ENCODE data around the gene ZNF248.
"Not testable (repeated sequence)": the region's sequence is repeated elsewhere in the genome, so short reads cannot be mapped to it uniquely, and the experiment has no call there.

ZNF248 gene

GRCh38 chr10:37857287-37858211 is at the start of gene ZNF248:
Gene ZNF248 (minus strand): TSS chr10:37857610. CDS start chr10:37856310, 1,300 bp downstream.
- in situ Hi-C loops (cut with MboI; ENCODE audit: low sequenced_read_pairs), result no loop called here

GRCh38 chr10:37906382-37906781 is 49.0 kb upstream of the ZNF248 start:
- in situ Hi-C loops (cut with MboI; ENCODE audit: low sequenced_read_pairs), result no loop called here

DNA sequence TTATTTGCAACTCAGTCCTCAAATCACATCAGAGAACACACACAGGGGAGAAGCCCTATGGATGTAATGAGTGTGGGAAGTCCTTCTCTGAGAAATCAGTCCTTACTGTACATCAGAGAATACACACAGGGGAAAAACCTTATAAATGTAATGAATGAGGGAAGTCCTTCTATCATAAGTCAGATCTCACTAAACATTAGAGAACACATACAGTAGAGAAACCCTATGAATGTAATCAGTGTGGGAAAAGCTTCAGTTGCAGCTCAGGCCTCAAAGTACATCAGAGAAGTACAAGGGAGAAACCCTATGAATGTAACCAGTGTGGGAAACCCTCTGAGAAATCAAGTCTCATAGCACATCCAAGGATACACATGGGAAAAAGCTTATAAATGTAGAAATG is 39.0 kb upstream of the ZNF248 start:
- in situ Hi-C loops (cut with MboI; ENCODE audit: low sequenced_read_pairs), result no loop called here

- in situ Hi-C loops (cut with MboI; ENCODE audit: low sequenced_read_pairs), result no loop called here
Measured at GRCh38 chr10:37895674-37896073, 38.3 kb upstream of the ZNF248 start.

- in situ Hi-C loops (cut with MboI; ENCODE audit: low sequenced_read_pairs), result no loop called here
Measured at GRCh38 chr10:37885850-37886249, 28.4 kb upstream of the ZNF248 start.

DNA sequence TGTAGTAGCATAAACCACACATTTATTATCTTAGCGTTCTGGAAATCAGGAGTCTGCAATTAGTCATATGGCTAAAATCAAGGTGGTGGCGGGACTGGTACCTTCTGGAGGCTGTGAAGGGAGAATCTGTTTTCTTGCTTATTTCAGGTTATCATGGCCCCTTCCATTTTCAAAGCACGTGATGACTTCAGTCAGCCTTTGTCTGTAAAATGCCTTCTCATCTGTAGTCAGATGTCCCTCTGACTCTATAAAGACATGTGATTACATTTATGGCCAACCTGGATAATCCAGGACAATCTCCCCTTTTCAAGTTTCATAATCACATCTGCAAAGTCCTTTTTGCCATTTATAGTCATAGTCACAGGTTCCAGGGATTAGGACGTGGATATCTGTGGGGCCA is 15.5 kb upstream of the ZNF248 start:
- in situ Hi-C loops (cut with MboI; ENCODE audit: low sequenced_read_pairs), result no loop called here

DNA sequence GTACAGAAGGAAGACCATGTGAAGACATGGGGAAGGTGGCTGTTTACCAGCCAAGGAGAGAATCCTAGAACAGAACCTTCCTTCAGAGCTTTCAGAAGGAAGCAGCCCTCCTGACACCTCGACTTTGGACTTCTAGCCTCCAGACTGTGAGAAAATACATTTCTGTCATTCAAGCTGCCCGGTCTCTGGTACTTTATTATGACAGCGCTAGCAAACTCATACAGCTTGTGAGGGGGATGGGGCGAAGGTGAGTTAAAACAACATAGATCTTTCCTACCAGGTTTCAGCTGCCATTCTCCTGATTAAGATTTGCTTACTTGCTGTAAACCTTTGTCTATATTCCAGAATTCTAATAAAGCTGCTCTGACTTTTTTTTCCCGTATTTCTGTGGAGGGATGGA is 14.9 kb upstream of the ZNF248 start:
- in situ Hi-C loops (cut with MboI; ENCODE audit: low sequenced_read_pairs), result no loop called here

- in situ Hi-C loops (cut with MboI; ENCODE audit: low sequenced_read_pairs), result no loop called here
Measured at GRCh38 chr10:37871568-37872251, 14.3 kb upstream of the ZNF248 start.

- in situ Hi-C loops (cut with MboI; ENCODE audit: low sequenced_read_pairs), result no loop called here
Measured at GRCh38 chr10:37871143-37871542, 13.7 kb upstream of the ZNF248 start.

GRCh38 chr10:37868796-37869195 is 11.4 kb upstream of the ZNF248 start:
- in situ Hi-C loops (cut with MboI; ENCODE audit: low sequenced_read_pairs), result no loop called here

- in situ Hi-C loops (cut with MboI; ENCODE audit: low sequenced_read_pairs), result no loop called here
Measured at GRCh38 chr10:37865957-37866803, 8.8 kb upstream of the ZNF248 start.

- in situ Hi-C loops (cut with MboI; ENCODE audit: low sequenced_read_pairs), result no loop called here
Measured at GRCh38 chr10:37865264-37865663, 7.9 kb upstream of the ZNF248 start.

DNA sequence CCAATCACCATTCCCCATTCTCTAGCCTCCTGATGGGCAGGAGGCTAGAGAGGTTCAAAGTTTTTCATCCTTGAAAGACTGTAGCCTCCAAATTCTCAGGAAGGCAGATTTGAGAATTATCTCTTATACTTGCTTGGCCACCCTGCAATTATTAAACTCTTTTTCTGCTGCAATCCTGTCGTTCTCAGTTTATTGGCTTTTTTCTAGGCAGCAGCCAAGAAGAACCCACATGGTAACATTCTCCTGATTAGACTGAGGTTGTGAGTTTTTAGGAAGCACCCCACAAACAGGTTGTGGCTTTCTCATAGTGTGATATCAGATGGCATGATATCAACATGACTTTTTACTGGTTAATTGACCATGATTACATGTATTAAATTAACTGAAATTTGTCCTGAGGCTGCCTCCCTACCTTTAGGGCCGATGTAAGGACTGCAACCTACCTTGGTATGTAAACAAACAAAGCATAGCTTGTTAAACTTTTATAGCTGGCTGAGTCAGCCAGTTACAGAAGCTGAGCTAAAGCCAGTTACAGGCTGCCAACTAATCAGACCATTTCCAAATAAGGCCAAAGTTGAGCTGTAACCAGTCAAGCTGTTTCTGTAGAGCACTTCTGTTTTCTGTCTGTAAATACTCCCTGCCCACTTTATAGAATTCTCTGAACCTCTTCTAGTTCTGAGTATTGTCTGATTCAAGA is 3.2 kb upstream of the ZNF248 start:
- in situ Hi-C loops (cut with MboI; ENCODE audit: low sequenced_read_pairs), result no loop called here

GRCh38 chr10:37859270-37859669 is 1.9 kb upstream of the ZNF248 start:
- in situ Hi-C loops (cut with MboI; ENCODE audit: low sequenced_read_pairs), result not testable (repeated sequence)

- in situ Hi-C loops (cut with MboI; ENCODE audit: low sequenced_read_pairs), result no loop called here
Measured at GRCh38 chr10:37856881-37857286, 526 bp downstream of the ZNF248 start.

- in situ Hi-C loops (cut with MboI; ENCODE audit: low sequenced_read_pairs), result no loop called here
Measured at GRCh38 chr10:37855636-37856035, 1.8 kb downstream of the ZNF248 start.

- in situ Hi-C loops (cut with MboI; ENCODE audit: low sequenced_read_pairs), result no loop called here
Measured at GRCh38 chr10:37854626-37855025, 2.8 kb downstream of the ZNF248 start.

DNA sequence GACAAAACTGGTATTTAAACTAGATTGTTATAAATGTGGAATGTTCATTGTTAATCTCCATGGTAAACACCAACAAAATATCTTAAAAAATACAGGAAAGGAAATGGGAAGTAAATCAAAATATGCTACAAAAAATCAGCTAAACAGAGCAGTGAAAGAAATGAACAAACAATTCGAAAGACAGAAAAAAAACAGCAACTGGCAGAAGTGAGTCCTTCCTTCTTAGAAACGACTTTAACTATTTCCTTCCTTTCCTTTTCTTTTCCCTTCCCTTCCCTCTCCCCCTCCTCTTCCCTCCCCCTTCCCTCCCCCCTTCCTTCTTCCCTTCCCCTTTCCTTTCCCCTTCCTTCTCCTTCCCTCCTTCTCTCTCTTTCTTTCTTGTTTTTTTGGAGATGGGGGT is 12.8 kb downstream of the ZNF248 start:
- in situ Hi-C loops (cut with MboI; ENCODE audit: low sequenced_read_pairs), result no loop called here

DNA sequence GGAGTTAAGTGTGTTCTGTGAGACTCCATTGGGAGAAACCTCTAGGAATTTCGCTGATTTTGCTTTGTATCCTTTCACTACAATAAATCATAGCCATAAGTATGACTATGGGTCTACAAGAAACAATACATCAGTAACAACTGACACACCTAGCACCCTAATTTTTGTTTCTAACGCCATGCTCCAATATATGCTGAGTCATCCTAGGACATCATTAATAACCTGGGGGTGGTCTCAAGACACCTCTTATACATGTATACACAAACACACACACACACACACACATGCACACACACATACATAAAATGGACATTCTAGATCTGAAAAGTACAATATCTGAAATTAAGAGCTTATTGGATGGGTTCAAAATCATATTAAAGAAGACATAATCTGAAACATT is 18.2 kb downstream of the ZNF248 start:
- in situ Hi-C loops (cut with MboI; ENCODE audit: low sequenced_read_pairs), result no loop called here

DNA sequence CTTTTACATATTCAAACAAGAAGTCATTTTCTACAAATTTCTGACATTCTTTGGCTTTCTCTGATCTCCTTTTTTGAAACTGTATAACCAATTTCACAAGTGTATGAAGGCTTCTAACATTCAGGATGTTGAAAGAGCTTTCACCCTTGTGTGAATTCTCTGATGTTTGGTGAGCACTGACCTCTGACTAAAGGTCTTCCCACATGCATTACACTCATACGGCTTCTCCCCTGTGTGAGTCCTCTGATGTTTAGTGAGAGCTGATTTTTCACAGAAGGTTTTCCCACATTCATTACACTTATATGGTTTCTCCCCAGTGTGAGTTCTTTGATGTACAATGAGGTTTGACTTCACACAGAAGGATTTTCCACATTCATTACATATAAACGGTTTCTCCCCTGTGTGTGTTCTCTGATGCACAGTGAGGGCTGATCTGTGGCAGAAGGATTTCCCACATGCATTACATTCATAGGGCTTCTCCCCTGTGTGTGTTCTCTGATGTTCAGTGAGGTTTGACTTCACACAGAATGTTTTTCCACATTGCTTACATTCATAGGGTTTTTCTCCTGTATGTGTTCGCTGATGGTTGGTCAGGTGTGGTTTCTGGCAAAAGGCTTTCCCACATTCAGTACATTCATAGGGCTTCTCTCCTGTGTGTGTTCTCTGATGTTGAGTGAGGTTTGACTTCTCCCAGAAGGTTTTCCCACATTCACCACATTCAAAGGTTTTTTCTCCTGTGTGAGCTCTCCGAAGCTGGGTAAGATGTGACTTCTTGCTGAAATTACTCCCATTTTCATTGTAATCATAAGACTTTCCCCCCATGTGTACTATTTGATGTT is 25.7 kb downstream of the ZNF248 start:
- in situ Hi-C loops (cut with MboI; ENCODE audit: low sequenced_read_pairs), result no loop called here

Data from HL-60/S4 (cell line).